WI38 (cell line): ENCODE data around the gene GTF3C1.

Experiments used
- H3K4me3 ChIP-seq: 2 replicates; pipeline ENCODE4 v1.5.1; 2011; ENCODE audit warnings: low read depth, mild to moderate bottlenecking, control low read depth, low read length
- CTCF ChIP-seq: IDR thresholded peaks from 2 replicates; pipeline ENCODE4 v1.5.1; 2012; ENCODE audit warnings: low read depth, mild to moderate bottlenecking, control low read depth, low read length

Gene GTF3C1

DNA sequence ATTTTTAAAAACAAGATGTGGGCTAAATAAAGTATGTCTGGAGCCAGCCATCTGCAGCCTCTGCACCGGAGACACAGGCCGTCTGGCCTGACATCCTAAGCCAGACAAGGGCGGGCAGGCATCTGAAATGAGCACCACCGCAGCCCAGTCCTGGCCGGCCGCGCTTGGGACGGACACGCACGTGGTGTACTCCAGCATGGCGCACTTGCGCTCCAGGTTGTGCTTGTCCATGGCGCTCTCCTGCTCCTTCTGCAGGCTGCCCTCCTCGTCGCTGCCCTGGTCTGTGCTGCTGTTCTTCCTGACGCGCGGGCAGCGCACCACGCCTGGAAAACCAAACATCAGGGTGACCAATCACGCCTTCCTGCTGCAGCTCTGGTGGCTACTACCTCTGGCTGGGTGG, 60.3 kb downstream of the GTF3C1 start:
- TF ChIP-seq CTCF = no peak
- H3K4me3 ChIP-seq = no peak overlapping the region

DNA sequence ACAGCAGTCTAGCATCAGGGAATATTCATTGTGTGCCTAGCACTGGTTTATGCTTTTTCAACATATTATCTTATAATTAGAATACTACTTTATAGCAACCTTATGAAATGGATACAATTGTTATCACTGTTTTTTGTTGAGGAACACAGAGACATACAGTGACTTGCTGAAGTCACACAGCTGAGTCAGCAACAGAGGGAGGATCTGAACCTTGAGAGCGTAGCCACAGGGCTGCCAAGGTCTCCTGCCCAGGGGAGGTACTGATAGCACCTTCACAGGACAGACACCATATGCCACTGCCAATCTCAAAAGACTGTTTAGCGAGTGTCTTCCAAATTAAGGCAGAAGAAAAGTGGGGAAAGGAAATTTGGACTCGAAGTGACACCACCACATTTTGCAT, 63.0 kb downstream of the GTF3C1 start:
- no peak for TF ChIP-seq CTCF
- no peak overlapping the region for H3K4me3 ChIP-seq

- H3K4me3 ChIP-seq = no peak overlapping the region
- no peak for TF ChIP-seq CTCF
Observed at GRCh38 chr16:27486344-27486743, 63.4 kb downstream of the GTF3C1 start.

GRCh38 chr16:27485811-27486210, 63.9 kb downstream of the GTF3C1 start:
- no peak overlapping the region for H3K4me3 ChIP-seq
- no peak for TF ChIP-seq CTCF

DNA sequence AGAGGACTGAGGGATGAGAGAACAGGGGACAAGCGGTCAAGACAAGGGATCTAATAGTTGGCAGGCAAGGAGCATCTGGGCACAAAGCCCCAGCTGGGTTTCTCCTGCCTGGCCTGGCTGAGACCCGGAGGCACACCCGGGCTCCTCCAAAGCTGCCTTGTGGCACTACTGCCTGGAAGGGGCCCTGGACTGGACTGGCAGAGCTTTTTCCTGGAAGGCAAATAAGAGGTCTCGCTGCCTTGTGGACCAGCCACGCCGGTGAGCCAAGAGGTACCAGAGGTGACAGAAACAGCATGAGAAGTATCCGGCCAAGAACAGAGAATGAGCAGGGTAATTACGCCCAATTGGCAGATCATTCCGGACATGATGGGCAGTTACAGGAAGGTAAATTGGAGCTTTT, 64.6 kb downstream of the GTF3C1 start:
- no peak overlapping the region for H3K4me3 ChIP-seq
- TF ChIP-seq CTCF = no peak

DNA sequence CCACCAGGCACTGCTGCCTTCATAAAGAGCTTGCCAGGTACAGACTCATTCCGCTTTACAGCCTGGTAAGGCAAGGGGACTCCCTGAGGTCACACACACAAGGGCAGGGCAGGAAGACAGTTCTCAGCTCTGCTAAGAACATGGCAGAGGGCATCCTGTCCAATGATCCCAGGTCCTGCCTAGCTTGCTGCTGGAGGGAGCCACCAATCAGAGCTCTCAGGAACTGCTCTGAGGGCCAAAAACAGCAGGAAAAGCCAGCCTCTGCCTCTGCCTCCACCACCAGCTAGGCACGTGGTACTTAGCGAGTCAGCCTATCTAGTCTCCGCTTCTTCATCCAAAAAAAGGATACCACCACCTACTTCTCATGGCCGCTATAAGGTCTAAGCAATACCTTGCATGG, 66.1 kb downstream of the GTF3C1 start:
- no peak for TF ChIP-seq CTCF
- no peak overlapping the region for H3K4me3 ChIP-seq

- no peak for TF ChIP-seq CTCF
- H3K4me3 ChIP-seq = no peak overlapping the region
Observed at GRCh38 chr16:27483088-27483437, 66.7 kb downstream of the GTF3C1 start.
